Hippocampal formation (tissue), 2 donors: ENCODE results near the gene TSPY10.
"Not testable (repeated sequence)": the region's sequence is repeated elsewhere in the genome, so short reads cannot be mapped to it uniquely, and the experiment has no call there.

Experiments
- DNase-seq, 2 donors: peaks; one replicate each; lab custom pipeline; 2025; lab: John Stamatoyannopoulos, UW

Gene TSPY10, protein sequence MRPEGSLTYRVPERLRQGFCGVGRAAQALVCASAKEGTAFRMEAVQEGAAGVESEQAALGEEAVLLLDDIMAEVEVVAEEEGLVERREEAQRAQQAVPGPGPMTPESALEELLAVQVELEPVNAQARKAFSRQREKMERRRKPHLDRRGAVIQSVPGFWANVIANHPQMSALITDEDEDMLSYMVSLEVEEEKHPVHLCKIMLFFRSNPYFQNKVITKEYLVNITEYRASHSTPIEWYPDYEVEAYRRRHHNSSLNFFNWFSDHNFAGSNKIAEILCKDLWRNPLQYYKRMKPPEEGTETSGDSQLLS

GRCh38 chrY:9527580-9527979 lies at the start of gene TSPY10:
TSPY10 (plus strand) TSS chrY:9527880; CDS start chrY:9527926, 46 bp downstream.
- DNase-seq: not testable (repeated sequence)

GRCh38 chrY:9486967-9487366 lies 40.7 kb upstream of the TSPY10 start, which contains the start of gene TSPY9:
TSPY9 (plus strand) TSS chrY:9487267; CDS start chrY:9487313, 46 bp downstream.
- DNase-seq: not testable (repeated sequence)

- not testable (repeated sequence) for DNase-seq
Observed at GRCh38 chrY:9504396-9504795, 23.3 kb upstream of the TSPY10 start.

DNA sequence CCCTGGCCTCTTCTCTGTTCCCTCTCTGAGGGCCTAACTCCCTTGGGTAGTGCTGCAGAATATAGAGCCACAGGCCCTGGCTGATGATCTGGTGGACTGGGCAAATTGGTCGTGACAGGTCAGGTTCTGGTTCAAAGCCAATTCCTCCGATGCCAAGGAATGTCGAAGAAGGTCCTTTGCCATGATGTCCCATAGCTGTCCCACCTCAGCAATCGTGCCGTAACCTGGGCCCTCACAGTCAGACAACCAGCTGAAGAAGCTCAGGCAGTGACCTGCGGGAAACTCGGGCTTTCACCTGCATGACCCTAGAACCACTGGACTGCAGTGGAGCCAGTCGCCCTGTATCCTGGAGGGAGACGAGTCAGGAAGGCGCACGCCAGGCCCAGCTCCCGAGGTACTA lies 11.4 kb upstream of the TSPY10 start:
- DNase-seq: not testable (repeated sequence)
